Mesenchymal stem cell (in vitro differentiated cells and primary cell): ENCODE results near the gene ACOX3.

ENCODE experiments used
- DNase-seq: peaks from one replicate; pipeline ENCODE4 v3.0.0-alpha.2; 2013
- H2AFZ ChIP-seq: one replicate; pipeline ENCODE4 v1.6.1; 2013; ENCODE audit warnings: low read depth, mild to moderate bottlenecking, control low read depth, inconsistent platforms, low read length, moderate library complexity
- H2AK5ac ChIP-seq: 2 replicates; pipeline ENCODE4 v1.6.1; 2013; ENCODE audit warnings: low read length, moderate library complexity, mild to moderate bottlenecking, inconsistent platforms; ENCODE audit not compliant: severe bottlenecking
- H2BK120ac ChIP-seq: one replicate; pipeline ENCODE4 v1.6.1; 2013; ENCODE audit warnings: low read depth, mild to moderate bottlenecking, inconsistent platforms, low read length, moderate library complexity
- H2BK12ac ChIP-seq, 2 experiments: one replicate each; pipeline ENCODE4 v1.6.1; 2013; ENCODE audit warnings: inconsistent platforms in 2 of 2, low read length in 2 of 2, mild to moderate bottlenecking in 2 of 2, moderate library complexity in 2 of 2, control low read depth in 1 of 2
- H2BK15ac ChIP-seq: one replicate; pipeline ENCODE4 v1.6.1; 2013; ENCODE audit warnings: mild to moderate bottlenecking, low read depth, inconsistent platforms; ENCODE audit not compliant: poor library complexity, severe bottlenecking
- H2BK5ac ChIP-seq: 2 replicates; pipeline ENCODE4 v1.6.1; 2013; ENCODE audit warnings: low read depth, mild to moderate bottlenecking, low read length, control low read depth, inconsistent platforms; ENCODE audit not compliant: poor library complexity, severe bottlenecking
- H3K14ac ChIP-seq, 2 experiments: one replicate each; pipeline ENCODE4 v1.6.1; 2013; ENCODE audit warnings: inconsistent platforms in 2 of 2, low read length in 2 of 2, control low read depth in 1 of 2, mild to moderate bottlenecking in 1 of 2, moderate library complexity in 1 of 2
- H3K18ac ChIP-seq, 2 experiments: one replicate each; pipeline ENCODE4 v1.6.1; 2013; ENCODE audit warnings: inconsistent platforms in 2 of 2, low read length in 2 of 2, control low read depth in 1 of 2, low read depth in 1 of 2, mild to moderate bottlenecking in 1 of 2
- H3K23ac ChIP-seq, 2 experiments: one replicate each; pipeline ENCODE4 v1.6.1; 2013; ENCODE audit warnings: inconsistent platforms in 2 of 2, low read length in 2 of 2, mild to moderate bottlenecking in 2 of 2, moderate library complexity in 2 of 2, control low read depth in 1 of 2
- H3K27ac ChIP-seq: 2 replicates; pipeline ENCODE4 v1.5.1; 2013; ENCODE audit warnings: mild to moderate bottlenecking, moderate library complexity, low read length, control low read depth, inconsistent platforms; ENCODE audit not compliant: poor library complexity, severe bottlenecking
- H3K27me3 ChIP-seq, 2 experiments: 2 replicates each; pipeline versions ENCODE4 v1.6.1 to v1.7.0; 2013; ENCODE audit warnings: low read length in 2 of 2, mild to moderate bottlenecking in 2 of 2, moderate library complexity in 2 of 2, control low read depth in 1 of 2, inconsistent platforms in 1 of 2; ENCODE audit not compliant: control insufficient read depth in 1 of 2, insufficient read depth in 1 of 2
- H3K36me3 ChIP-seq, 2 experiments: 2 replicates each; pipeline versions ENCODE4 v1.6.1 to v1.7.0; 2013; ENCODE audit warnings: low read length in 2 of 2, control low read depth in 1 of 2, inconsistent platforms in 1 of 2, low read depth in 1 of 2, mild to moderate bottlenecking in 1 of 2; ENCODE audit not compliant: insufficient read depth in 2 of 2, control insufficient read depth in 1 of 2
- H3K4ac ChIP-seq, 2 experiments: one replicate each; pipeline ENCODE4 v1.6.1; 2013; ENCODE audit warnings: inconsistent platforms in 2 of 2, low read length in 2 of 2, mild to moderate bottlenecking in 2 of 2, moderate library complexity in 2 of 2, control low read depth in 1 of 2, low read depth in 1 of 2
- H3K4me1 ChIP-seq: 2 replicates; pipeline ENCODE4 v1.6.1; 2013; ENCODE audit warnings: low read depth, low read length, control low read depth; ENCODE audit not compliant: control insufficient read depth, insufficient read depth
- H3K4me2 ChIP-seq: 2 replicates; pipeline ENCODE4 v1.6.1; 2013; ENCODE audit warnings: low read length, mild to moderate bottlenecking, inconsistent platforms; ENCODE audit not compliant: poor library complexity, severe bottlenecking
- H3K4me3 ChIP-seq, 2 experiments: 2 replicates each; pipeline versions ENCODE4 v1.5.1 to v1.7.0; 2013; ENCODE audit warnings: low read length in 2 of 2, mild to moderate bottlenecking in 2 of 2, control low read depth in 1 of 2, low read depth in 1 of 2; ENCODE audit not compliant: insufficient read depth in 1 of 2
- H3K79me1 ChIP-seq: replicated peaks from 2 replicates; pipeline ENCODE4 v1.6.1; 2013; ENCODE audit warnings: mild to moderate bottlenecking, control low read depth, low read length, inconsistent platforms; ENCODE audit not compliant: poor library complexity, severe bottlenecking
- H3K9ac ChIP-seq: 2 replicates; pipeline ENCODE4 v1.7.0; 2013; ENCODE audit warnings: mild to moderate bottlenecking, low read length, moderate library complexity
- H3K9me3 ChIP-seq: 2 replicates; pipeline ENCODE4 v1.7.0; 2013; ENCODE audit warnings: mild to moderate bottlenecking, low read length; ENCODE audit not compliant: control insufficient read depth
- H4K8ac ChIP-seq: one replicate; pipeline ENCODE4 v1.6.1; 2013; ENCODE audit warnings: inconsistent platforms, mild to moderate bottlenecking, low read length, moderate library complexity
- H4K91ac ChIP-seq: one replicate; pipeline ENCODE4 v1.6.1; 2013; ENCODE audit warnings: mild to moderate bottlenecking, low read length, inconsistent platforms
- WGBS: methylation state at CpG from one replicate; pipeline ENCODE4 v1.1.7; 2013; ENCODE audit warnings: mixed read lengths; 5-methylcytosine and 5-hydroxymethylcytosine counted together

The ACOX3 gene

GRCh38 chr4:8383016-8383415 is 57.5 kb downstream of the ACOX3 start:
- H3K4me3 ChIP-seq = no peak overlapping the region
- H3K36me3 ChIP-seq = peaks cover 46 to 49% of the 10 kb centered on the region in 2 experiments
- WGBS = 95% methylated on average over 14 of the region's 14 CpGs
- H3K4ac ChIP-seq = no peak overlapping the region
- DNase-seq = no peak
- no peak overlapping the region for H2AFZ ChIP-seq
- no peak overlapping the region for H3K4me2 ChIP-seq
- H2BK5ac ChIP-seq = no peak overlapping the region
- H4K91ac ChIP-seq = peak overlapping the region; percentile 73
- peaks cover 28% of the 10 kb centered on the region for H3K4me1 ChIP-seq
- no peak overlapping the region for H2BK120ac ChIP-seq
- H3K18ac ChIP-seq = peak overlapping the region; percentile 56 to 61
- no peak overlapping the region for H3K23ac ChIP-seq
- H3K79me1 ChIP-seq = no peaks in the 10 kb centered on the region
- peak overlapping the region; percentile 28 to 67 for H2BK12ac ChIP-seq
- no peak overlapping the region for H2BK15ac ChIP-seq
- H3K14ac ChIP-seq = peak overlapping the region in 1 of 2 experiments; percentile 66
- no peaks in the 10 kb centered on the region for H3K27me3 ChIP-seq
- peak overlapping the region; percentile 28 for H4K8ac ChIP-seq
- H3K27ac ChIP-seq = no peak overlapping the region
- H3K9me3 ChIP-seq = no peaks in the 10 kb centered on the region
- no peak overlapping the region for H3K9ac ChIP-seq
- no peak overlapping the region for H2AK5ac ChIP-seq

GRCh38 chr4:8381814-8382581 is 58.5 kb downstream of the ACOX3 start:
- H2BK12ac ChIP-seq = peak overlapping the region in 1 of 2 experiments; percentile 83
- no peak overlapping the region for H2BK5ac ChIP-seq
- no peak overlapping the region for H2BK120ac ChIP-seq
- WGBS = 94% methylated on average over 26 of the region's 28 CpGs
- peak overlapping the region in 1 of 2 experiments; percentile 79 for H3K18ac ChIP-seq
- no peak overlapping the region for H3K23ac ChIP-seq
- H3K27me3 ChIP-seq = no peaks in the 10 kb centered on the region
- H3K4me1 ChIP-seq = peaks cover 21% of the 10 kb centered on the region
- H3K9me3 ChIP-seq = no peaks in the 10 kb centered on the region
- H3K4me3 ChIP-seq = no peak overlapping the region
- H3K9ac ChIP-seq = no peak overlapping the region
- H2AK5ac ChIP-seq = no peak overlapping the region
- H3K27ac ChIP-seq = no peak overlapping the region
- H3K14ac ChIP-seq = peak overlapping the region in 1 of 2 experiments; percentile 82
- H3K36me3 ChIP-seq = peaks cover 36 to 48% of the 10 kb centered on the region in 2 experiments
- H3K4me2 ChIP-seq = no peak overlapping the region
- peak overlapping the region; percentile 43 for H4K91ac ChIP-seq
- no peaks in the 10 kb centered on the region for H3K79me1 ChIP-seq
- H4K8ac ChIP-seq = no peak overlapping the region
- H2AFZ ChIP-seq = no peak overlapping the region
- DNase-seq = no peak
- no peak overlapping the region for H2BK15ac ChIP-seq
- H3K4ac ChIP-seq = peak overlapping the region; percentile 1 to 30

GRCh38 chr4:8380511-8381415 is 59.8 kb downstream of the ACOX3 start:
- Histone ChIP-seq H3K18ac (no peak overlapping the region), H2BK120ac (no peak overlapping the region), H3K4ac (no peak overlapping the region), H3K23ac (no peak overlapping the region), H2BK15ac (no peak overlapping the region), H3K14ac (no peak overlapping the region), H2BK5ac (no peak overlapping the region), H3K4me3 (no peak overlapping the region), H3K79me1 (no peaks in the 10 kb centered on the region), H3K4me1 (peaks cover 29% of the 10 kb centered on the region), H2BK12ac (no peak overlapping the region), H3K27ac (no peak overlapping the region), H3K27me3 (no peaks in the 10 kb centered on the region), H3K4me2 (no peak overlapping the region), H2AFZ (no peak overlapping the region), H2AK5ac (no peak overlapping the region), H4K91ac (no peak overlapping the region), H3K9ac (no peak overlapping the region), H3K36me3 (peaks cover 26 to 41% of the 10 kb centered on the region in 2 experiments), H3K9me3 (no peaks in the 10 kb centered on the region), H4K8ac (no peak overlapping the region)
- DNase-seq = no peak
- over 99% methylated on average over 22 of the region's 22 CpGs for WGBS

- no peak overlapping the region for H3K4ac ChIP-seq
- no peaks in the 10 kb centered on the region for H3K27me3 ChIP-seq
- WGBS = 97% methylated on average over 6 of the region's 6 CpGs
- no peak overlapping the region for H3K9ac ChIP-seq
- no peak overlapping the region for H3K27ac ChIP-seq
- no peak overlapping the region for H3K4me2 ChIP-seq
- H3K9me3 ChIP-seq = no peaks in the 10 kb centered on the region
- H2AFZ ChIP-seq = no peak overlapping the region
- DNase-seq = no peak
- no peak overlapping the region for H3K4me3 ChIP-seq
- H2BK12ac ChIP-seq = no peak overlapping the region
- H3K4me1 ChIP-seq = peaks cover 25% of the 10 kb centered on the region
- H3K36me3 ChIP-seq = peaks cover 17 to 41% of the 10 kb centered on the region in 2 experiments
- H3K14ac ChIP-seq = no peak overlapping the region
- no peak overlapping the region for H2BK120ac ChIP-seq
- no peak overlapping the region for H2AK5ac ChIP-seq
- H4K8ac ChIP-seq = no peak overlapping the region
- no peak overlapping the region for H2BK5ac ChIP-seq
- H4K91ac ChIP-seq = no peak overlapping the region
- H3K18ac ChIP-seq = no peak overlapping the region
- H2BK15ac ChIP-seq = no peak overlapping the region
- H3K23ac ChIP-seq = no peak overlapping the region
- no peaks in the 10 kb centered on the region for H3K79me1 ChIP-seq
These were observed 60.8 kb downstream of the ACOX3 start for GRCh38 chr4:8379771-8380170.
